MM.1S (cell line): ENCODE data around the gene MYH8.

Experiments
- EZH2 ChIP-seq: fragments of 300-600 bp; sonication (generic); optimal IDR thresholded peaks from 2 replicates; pipeline ENCODE3; 2017; ENCODE audit warnings: low read depth, mild to moderate bottlenecking, antibody characterized with exemption, low read length, mixed read lengths
- EZH2phosphoT487 ChIP-seq: fragments of 300-600 bp; sonication (generic); IDR thresholded peaks from 2 replicates; pipeline ENCODE4 v1.6.1; 2018; ENCODE audit warnings: antibody characterized with exemption, low read length
- TF ChIP-seq, protein P1 (sequence below): fragments of 300-600 bp; sonication (generic); IDR thresholded peaks from 2 replicates; pipeline ENCODE4 v1.5.1; 2016; ENCODE audit warnings: antibody characterized with exemption, low read length, mixed read lengths

DNA sequence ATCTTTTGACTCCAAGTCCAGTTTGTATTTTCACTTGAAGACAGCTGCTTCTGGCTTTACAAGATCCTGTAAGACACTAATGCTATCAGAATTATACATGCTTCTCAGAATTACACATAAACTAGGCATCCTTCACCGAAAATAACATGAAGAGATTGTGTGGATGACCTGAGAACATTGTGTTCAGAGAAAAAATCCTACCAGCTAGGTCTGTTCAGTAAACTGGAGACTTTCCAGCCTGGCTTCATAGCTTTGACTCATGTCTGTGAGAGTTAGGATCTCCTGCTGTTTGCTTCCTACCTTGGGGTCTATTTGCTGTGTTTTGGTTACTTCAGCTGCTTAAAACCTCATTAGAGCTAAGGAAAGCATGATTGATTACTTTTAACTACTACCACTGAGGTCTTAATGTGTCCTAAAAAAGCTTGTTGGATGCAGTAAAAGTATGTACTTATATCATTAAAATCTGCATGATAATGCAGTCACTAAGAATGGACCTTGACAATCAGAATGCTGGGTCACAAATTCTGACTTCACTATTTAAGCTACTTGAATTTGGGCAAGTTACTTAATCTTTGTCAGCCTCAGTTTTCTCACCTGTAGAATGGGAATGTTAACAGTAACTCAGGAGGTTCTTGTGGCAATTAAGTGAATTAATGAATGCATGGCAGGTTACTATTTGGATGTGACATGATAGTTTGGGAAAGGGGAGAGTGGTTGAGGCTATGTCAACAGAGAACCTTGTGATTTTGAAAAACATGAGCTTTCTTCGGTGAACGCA lies 40.9 kb downstream of the MYH8 start:
- TF ChIP-seq EZH2 (no peak), EZH2phosphoT487 (no peak)
- TF ChIP-seq, protein P1, sequence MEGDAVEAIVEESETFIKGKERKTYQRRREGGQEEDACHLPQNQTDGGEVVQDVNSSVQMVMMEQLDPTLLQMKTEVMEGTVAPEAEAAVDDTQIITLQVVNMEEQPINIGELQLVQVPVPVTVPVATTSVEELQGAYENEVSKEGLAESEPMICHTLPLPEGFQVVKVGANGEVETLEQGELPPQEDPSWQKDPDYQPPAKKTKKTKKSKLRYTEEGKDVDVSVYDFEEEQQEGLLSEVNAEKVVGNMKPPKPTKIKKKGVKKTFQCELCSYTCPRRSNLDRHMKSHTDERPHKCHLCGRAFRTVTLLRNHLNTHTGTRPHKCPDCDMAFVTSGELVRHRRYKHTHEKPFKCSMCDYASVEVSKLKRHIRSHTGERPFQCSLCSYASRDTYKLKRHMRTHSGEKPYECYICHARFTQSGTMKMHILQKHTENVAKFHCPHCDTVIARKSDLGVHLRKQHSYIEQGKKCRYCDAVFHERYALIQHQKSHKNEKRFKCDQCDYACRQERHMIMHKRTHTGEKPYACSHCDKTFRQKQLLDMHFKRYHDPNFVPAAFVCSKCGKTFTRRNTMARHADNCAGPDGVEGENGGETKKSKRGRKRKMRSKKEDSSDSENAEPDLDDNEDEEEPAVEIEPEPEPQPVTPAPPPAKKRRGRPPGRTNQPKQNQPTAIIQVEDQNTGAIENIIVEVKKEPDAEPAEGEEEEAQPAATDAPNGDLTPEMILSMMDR, result no peak
